ENCODE results near the gene RNF135.

DNA sequence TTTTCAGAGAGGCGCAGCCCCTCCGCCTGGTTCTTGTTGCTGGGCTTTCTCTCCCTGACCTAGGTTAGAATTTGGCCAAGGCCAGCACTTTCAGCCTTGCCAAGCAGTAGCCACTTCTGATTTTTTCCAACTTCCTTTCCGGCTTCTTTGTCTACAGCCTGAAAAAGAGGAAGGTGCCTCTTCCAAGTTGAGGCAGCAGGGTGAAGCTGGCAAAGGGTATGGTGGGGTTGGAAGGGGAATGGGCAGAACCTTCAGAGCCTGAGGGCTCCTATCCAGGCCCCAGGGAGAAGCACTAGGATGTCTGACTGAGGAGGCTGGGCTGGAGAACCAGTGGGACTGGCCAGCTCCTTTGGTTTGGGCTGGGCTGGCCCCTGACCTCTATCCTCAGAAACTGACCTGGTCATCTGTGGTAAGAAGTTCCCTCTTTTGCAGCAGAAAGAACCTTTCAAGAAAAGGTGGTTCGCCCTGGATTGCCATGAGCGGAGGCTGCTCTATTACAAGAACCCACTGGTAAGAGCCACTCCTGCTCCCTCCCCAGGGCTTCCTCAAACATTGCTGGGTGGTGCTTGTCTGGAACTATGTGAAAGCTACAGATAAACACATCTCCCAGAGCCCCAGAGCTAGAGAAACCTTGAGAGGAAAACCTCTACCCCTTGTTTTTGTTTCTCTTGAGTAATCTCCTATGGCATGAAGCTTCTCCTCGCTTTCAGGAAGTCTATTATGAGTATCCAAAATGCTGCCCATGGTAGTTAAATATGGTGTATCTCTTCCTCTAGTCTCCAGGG is 16.6 kb upstream of the RNF135 start:
- TF ChIP-seq, protein P1, sequence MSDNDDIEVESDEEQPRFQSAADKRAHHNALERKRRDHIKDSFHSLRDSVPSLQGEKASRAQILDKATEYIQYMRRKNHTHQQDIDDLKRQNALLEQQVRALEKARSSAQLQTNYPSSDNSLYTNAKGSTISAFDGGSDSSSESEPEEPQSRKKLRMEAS (IDR thresholded peaks at IDR 0.05; ENCODE audit: low read depth) = no peak
- TF ChIP-seq ELF1 (IDR thresholded peaks at IDR 0.05) (no peak), JUND (IDR thresholded peaks at IDR 0.05) (no peak), NFIC (IDR thresholded peaks at IDR 0.05; ENCODE audit: borderline replicate concordance) (no peak), MXI1 (IDR thresholded peaks at IDR 0.05; ENCODE audit: low read depth, low read length) (no peak), SIN3A (IDR thresholded peaks at IDR 0.05; ENCODE audit: borderline replicate concordance, low read depth, low read length) (no peak), RAD21 (IDR thresholded peaks at IDR 0.05; ENCODE audit: low read length) (no peak)
- TF ChIP-seq, protein P2, sequence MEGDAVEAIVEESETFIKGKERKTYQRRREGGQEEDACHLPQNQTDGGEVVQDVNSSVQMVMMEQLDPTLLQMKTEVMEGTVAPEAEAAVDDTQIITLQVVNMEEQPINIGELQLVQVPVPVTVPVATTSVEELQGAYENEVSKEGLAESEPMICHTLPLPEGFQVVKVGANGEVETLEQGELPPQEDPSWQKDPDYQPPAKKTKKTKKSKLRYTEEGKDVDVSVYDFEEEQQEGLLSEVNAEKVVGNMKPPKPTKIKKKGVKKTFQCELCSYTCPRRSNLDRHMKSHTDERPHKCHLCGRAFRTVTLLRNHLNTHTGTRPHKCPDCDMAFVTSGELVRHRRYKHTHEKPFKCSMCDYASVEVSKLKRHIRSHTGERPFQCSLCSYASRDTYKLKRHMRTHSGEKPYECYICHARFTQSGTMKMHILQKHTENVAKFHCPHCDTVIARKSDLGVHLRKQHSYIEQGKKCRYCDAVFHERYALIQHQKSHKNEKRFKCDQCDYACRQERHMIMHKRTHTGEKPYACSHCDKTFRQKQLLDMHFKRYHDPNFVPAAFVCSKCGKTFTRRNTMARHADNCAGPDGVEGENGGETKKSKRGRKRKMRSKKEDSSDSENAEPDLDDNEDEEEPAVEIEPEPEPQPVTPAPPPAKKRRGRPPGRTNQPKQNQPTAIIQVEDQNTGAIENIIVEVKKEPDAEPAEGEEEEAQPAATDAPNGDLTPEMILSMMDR (IDR thresholded peaks at IDR 0.05) = no peak
- TF ChIP-seq, protein P3, sequence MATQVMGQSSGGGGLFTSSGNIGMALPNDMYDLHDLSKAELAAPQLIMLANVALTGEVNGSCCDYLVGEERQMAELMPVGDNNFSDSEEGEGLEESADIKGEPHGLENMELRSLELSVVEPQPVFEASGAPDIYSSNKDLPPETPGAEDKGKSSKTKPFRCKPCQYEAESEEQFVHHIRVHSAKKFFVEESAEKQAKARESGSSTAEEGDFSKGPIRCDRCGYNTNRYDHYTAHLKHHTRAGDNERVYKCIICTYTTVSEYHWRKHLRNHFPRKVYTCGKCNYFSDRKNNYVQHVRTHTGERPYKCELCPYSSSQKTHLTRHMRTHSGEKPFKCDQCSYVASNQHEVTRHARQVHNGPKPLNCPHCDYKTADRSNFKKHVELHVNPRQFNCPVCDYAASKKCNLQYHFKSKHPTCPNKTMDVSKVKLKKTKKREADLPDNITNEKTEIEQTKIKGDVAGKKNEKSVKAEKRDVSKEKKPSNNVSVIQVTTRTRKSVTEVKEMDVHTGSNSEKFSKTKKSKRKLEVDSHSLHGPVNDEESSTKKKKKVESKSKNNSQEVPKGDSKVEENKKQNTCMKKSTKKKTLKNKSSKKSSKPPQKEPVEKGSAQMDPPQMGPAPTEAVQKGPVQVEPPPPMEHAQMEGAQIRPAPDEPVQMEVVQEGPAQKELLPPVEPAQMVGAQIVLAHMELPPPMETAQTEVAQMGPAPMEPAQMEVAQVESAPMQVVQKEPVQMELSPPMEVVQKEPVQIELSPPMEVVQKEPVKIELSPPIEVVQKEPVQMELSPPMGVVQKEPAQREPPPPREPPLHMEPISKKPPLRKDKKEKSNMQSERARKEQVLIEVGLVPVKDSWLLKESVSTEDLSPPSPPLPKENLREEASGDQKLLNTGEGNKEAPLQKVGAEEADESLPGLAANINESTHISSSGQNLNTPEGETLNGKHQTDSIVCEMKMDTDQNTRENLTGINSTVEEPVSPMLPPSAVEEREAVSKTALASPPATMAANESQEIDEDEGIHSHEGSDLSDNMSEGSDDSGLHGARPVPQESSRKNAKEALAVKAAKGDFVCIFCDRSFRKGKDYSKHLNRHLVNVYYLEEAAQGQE (IDR thresholded peaks at IDR 0.05; ENCODE audit: low read depth, low read length) = no peak

All from SK-N-SH (cell line).